BJ (cell line): ENCODE data around the gene ZBP1. TPM values are rescaled to one million over a fixed set of nuclear protein-coding genes. Genes with fewer than 3 reads are reported as not detected.

Experiments used
- CTCF ChIA-PET: fragments of 350-600 bp; formaldehyde crosslinking; extraction: SDS; loops from one replicate; lab custom pipeline; 2021; ENCODE audit warnings: antibody characterized with exemption, inconsistent platforms; lab: Yijun Ruan, JAX
- POLR2A ChIA-PET: fragments of 300-600 bp; sonication (Branson Sonifier 250); formaldehyde crosslinking; extraction: SDS; loops from one replicate; lab custom pipeline; 2021; ENCODE audit warnings: antibody characterized with exemption; lab: Charles Lee
- DNase-seq: peaks from one replicate; pipeline ENCODE4 v3.0.0-alpha.2; 2011; ENCODE audit warnings: low read depth
- H3K27me3 ChIP-seq: 2 replicates; pipeline ENCODE4 v1.6.0; 2011; ENCODE audit warnings: low read length; ENCODE audit not compliant: control insufficient read depth, insufficient read depth
- H3K36me3 ChIP-seq: 2 replicates; pipeline ENCODE4 v1.5.1; 2011; ENCODE audit warnings: low read length; ENCODE audit not compliant: control insufficient read depth, insufficient read depth
- H3K4me3 ChIP-seq: 2 replicates; pipeline ENCODE4 v1.5.1; 2011; ENCODE audit warnings: low read depth, mild to moderate bottlenecking, control low read depth, low read length
- CTCF ChIP-seq: IDR thresholded peaks from 2 replicates; pipeline ENCODE4 v1.5.1; 2011; ENCODE audit warnings: low read depth, mild to moderate bottlenecking, control low read depth, inconsistent platforms, low read length, moderate library complexity; ENCODE audit not compliant: insufficient read depth
- polyA plus RNA-seq: library from polyadenylated mRNA; depleted of rRNA; stranded (reverse); fragments of >200 nt; gene quantifications from 2 replicates; pipeline ENCODE4 v1.2.3, GENCODE V29; 2011

The ZBP1 gene
- polyA plus RNA-seq, 1 experiment, result not detected

- TF ChIP-seq CTCF, result no peak
- no peak for DNase-seq
- Histone ChIP-seq H3K36me3 (no peaks in the 10 kb centered on the region; the same call in 1 of the 2 replicates), H3K4me3 (no peak overlapping the region), H3K27me3 (no peaks in the 10 kb centered on the region)
- ChIA-PET POLR2A (no interaction called here), CTCF (interaction anchor here (0.8 to 5.8 kb wide), 14 partner anchors 12 to 554 kb away, joined by 3 to 53 read pairs (median 6); no protein-coding TSS in a partner anchor)
Observed at GRCh38 chr20:57652606-57653545, 32.6 kb upstream of the ZBP1 start.

- DNase-seq, result no peak
- ChIA-PET CTCF (interaction anchor here (1.8 to 5.8 kb wide), 2 partner anchors 27 to 528 kb away, joined by 4 to 47 read pairs; no protein-coding TSS in a partner anchor), POLR2A (no interaction called here)
- Histone ChIP-seq H3K4me3 (no peak overlapping the region), H3K27me3 (no peaks in the 10 kb centered on the region), H3K36me3 (no peaks in the 10 kb centered on the region; the same call in 1 of the 2 replicates)
- TF ChIP-seq CTCF, result no peak
Observed at GRCh38 chr20:57651881-57652605, 31.8 kb upstream of the ZBP1 start.

GRCh38 chr20:57650756-57651483 is 30.7 kb upstream of the ZBP1 start:
- TF ChIP-seq CTCF, result no peak
- no peaks in the 10 kb centered on the region; the same call in 1 of the 2 replicates for H3K36me3 ChIP-seq
- DNase-seq, result no peak
- H3K4me3 ChIP-seq, result no peak overlapping the region
- ChIA-PET CTCF (interaction anchor here (0.7 to 5.8 kb wide), 2 partner anchors 55 to 529 kb away, joined by 3 to 47 read pairs; no protein-coding TSS in a partner anchor), POLR2A (no interaction called here)
- H3K27me3 ChIP-seq, result no peaks in the 10 kb centered on the region

GRCh38 chr20:57650266-57650665 is 30.0 kb upstream of the ZBP1 start:
- CTCF ChIA-PET, result interaction anchor here (0.7 kb wide), 1 partner anchor 54 kb away, joined by 3 read pairs; no protein-coding TSS in a partner anchor
- H3K27me3 ChIP-seq, result no peaks in the 10 kb centered on the region
- H3K36me3 ChIP-seq, result no peaks in the 10 kb centered on the region; the same call in 1 of the 2 replicates
- TF ChIP-seq CTCF, result no peak
- no peak overlapping the region for H3K4me3 ChIP-seq
- POLR2A ChIA-PET, result no interaction called here
- no peak for DNase-seq
